Subcutaneous abdominal adipose tissue (tissue), 5 donors: Measurements from ENCODE around the gene MAN2C1.

Experiments
- H3K27ac ChIP-seq: one replicate; pipeline ENCODE4 v1.7.0; 2013; ENCODE audit warnings: low read depth, mild to moderate bottlenecking, inconsistent platforms, low read length, moderate library complexity
- H3K27me3 ChIP-seq, 5 donors: one replicate each; pipeline ENCODE4 v1.7.0; 2013; ENCODE audit warnings: low read length in 5 of 5, inconsistent platforms in 1 of 5; ENCODE audit not compliant: control insufficient read depth in 5 of 5, insufficient read depth in 4 of 5
- H3K36me3 ChIP-seq, 5 donors: one replicate each; pipeline ENCODE4 v1.7.0; 2013; ENCODE audit warnings: low read length in 5 of 5; ENCODE audit not compliant: control insufficient read depth in 5 of 5, insufficient read depth in 5 of 5
- H3K4me1 ChIP-seq, 5 donors: one replicate each; pipeline ENCODE4 v1.7.0; 2013; ENCODE audit warnings: low read length in 5 of 5, mild to moderate bottlenecking in 3 of 5, moderate library complexity in 1 of 5; ENCODE audit not compliant: control insufficient read depth in 5 of 5, insufficient read depth in 5 of 5
- H3K4me3 ChIP-seq, 5 donors: one replicate each; pipeline ENCODE4 v1.7.0; 2013; ENCODE audit warnings: low read length in 5 of 5, low read depth in 1 of 5
- H3K9ac ChIP-seq, 5 donors: one replicate each; pipeline ENCODE4 v1.7.0; 2013; ENCODE audit warnings: low read length in 5 of 5, mild to moderate bottlenecking in 4 of 5, moderate library complexity in 3 of 5
- H3K9me3 ChIP-seq, 5 donors: one replicate each; pipeline ENCODE4 v1.7.0; 2013; ENCODE audit warnings: low read length in 5 of 5; ENCODE audit not compliant: control insufficient read depth in 5 of 5
- donor health status: healthy.
- donor health status: healthy.
- donor health status: healthy.
- donor health status: healthy.
- donor health status: healthy.

Gene MAN2C1

DNA sequence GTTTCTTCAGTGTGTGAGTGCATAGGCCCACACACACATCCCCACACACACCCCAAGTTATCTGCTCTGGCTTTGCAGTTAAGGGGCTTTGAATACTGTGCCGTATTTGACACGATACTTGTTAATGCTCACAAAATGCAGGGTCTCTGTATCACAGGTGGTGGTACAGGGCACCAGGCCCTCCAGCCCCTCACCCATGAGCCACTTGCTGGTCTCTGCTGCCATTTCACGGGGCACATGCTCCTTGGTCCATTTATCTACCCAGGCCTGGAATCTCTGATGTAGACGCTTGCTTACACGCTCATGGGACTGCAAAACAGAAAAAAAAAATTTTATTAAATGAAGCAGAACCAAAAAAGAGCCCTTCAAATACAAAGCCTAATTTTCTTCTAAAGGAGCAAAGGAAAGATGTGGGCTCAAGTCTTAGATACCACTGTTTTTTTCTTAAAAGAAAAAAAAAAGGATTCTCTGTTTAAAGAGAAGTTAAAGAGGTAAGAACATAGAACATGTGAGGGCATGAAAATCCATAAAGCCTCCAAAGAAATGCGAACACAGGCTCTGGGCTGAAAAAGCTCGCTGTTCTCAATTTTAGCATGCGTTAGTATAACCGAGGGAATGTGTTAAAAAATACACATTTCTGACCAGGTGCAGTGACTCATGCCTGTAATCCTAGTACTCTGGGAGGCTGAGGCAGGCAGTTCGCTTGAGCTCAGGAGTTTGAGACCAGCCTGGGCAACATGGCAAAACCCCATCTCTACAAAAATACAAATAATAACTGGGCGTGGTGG lies 3.7 kb upstream of the MAN2C1 start:
- Histone ChIP-seq H3K27ac (no peak overlapping the region), H3K9me3 (no peaks in the 10 kb centered on the region), H3K27me3 (no peaks in the 10 kb centered on the region), H3K4me3 (no peak overlapping the region), H3K9ac (no peak overlapping the region), H3K4me1 (peaks cover 5 to 31% (median 22%) of the 10 kb centered on the region in 5 donors), H3K36me3 (peaks cover 24 to 59% (median 47%) of the 10 kb centered on the region in 5 donors)

DNA sequence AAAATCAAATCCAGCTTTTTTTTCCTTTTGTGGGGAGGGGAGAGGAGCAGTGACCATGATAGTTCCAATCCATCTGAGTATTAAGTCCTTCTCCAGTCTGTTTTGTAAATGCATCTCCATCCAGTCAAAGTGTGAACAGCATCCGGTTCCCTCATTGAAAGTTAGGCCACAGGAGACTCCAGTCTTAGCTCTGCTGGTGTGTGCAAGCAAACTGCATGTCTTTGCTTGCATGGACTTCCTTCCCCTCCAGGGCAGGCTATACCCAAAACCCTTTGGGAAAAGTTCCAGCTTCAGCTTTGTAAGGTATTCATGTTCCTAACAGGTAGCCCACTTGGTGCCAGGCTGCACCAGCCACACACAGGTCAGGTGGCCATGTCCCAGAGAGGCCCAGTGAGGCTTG lies 3.1 kb upstream of the MAN2C1 start:
- Histone ChIP-seq H3K36me3 (peaks cover 22 to 59% (median 50%) of the 10 kb centered on the region in 5 donors), H3K9me3 (no peaks in the 10 kb centered on the region), H3K4me1 (peaks cover 5 to 31% (median 22%) of the 10 kb centered on the region in 5 donors), H3K27me3 (no peaks in the 10 kb centered on the region), H3K9ac (no peak overlapping the region), H3K4me3 (no peak overlapping the region), H3K27ac (no peak overlapping the region)

DNA sequence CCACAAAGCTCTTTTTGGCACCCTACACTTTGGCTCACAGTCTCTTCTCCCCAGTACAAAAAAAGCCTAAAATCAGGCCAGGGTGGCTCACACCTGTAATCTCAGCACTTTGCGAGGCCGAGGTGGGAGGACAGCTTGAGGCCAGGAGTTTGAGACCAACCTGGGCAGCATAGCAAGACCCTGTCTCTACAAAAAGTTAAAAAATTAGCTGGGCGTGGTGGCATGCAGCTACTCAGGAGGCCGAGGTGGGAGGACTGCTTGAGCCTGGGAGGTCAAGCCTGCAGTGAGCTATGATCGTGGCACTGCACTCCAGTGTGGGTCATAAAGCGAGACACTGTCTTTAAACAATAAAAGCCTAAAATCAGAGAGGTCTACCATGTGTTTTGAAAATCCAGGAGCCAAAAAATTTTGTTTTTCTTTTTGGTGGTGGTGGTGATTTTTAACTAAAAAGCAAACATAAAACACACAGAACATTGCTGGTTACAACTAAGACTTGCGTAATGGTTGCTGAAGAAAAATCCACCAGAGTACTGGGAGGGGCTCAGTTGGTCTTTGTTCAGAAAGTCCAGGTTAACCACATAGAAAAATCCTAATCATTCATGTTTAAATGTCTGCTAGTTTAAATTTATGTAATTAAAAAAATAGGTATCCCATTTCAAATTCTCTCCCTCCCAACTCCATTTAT lies 1.6 kb upstream of the MAN2C1 start:
- Histone ChIP-seq H3K4me1 (peaks cover 5 to 27% (median 22%) of the 10 kb centered on the region in 5 donors), H3K9me3 (no peaks in the 10 kb centered on the region), H3K4me3 (peak overlapping the region in 1 of 5 donors; percentile 82), H3K36me3 (peaks cover 19 to 60% (median 56%) of the 10 kb centered on the region in 5 donors), H3K27me3 (no peaks in the 10 kb centered on the region), H3K9ac (peak overlapping the region in 2 of 5 donors; percentile 98 to 99), H3K27ac (peak overlapping the region; percentile 99)

DNA sequence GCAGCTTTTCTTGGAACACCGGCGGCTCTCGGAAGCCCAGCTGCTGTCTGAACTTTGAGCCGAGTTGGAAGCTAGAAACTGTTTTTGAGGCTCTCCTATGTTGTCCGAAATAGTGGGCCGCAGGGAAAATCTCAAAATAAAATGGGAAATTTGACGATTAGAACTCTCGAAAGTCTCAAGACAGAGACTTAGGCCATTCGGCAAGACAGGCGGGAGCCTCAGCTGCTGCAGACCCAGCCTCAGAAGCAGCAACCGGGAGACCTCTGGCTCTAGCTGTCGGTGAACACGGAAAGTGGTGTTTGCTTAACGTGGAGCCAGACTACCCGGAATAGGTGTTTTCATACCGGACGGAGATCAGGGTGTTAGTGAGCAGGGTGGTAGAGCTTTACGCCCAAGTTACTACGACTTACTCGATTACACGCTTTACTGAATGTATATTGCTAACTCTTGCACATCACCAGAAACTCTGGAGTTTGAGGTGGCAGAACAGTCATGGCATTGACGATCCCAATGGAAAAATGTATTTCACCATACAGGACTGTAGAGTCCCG lies 357 bp upstream of the MAN2C1 start:
- Histone ChIP-seq H3K4me1 (peaks cover 5 to 27% (median 22%) of the 10 kb centered on the region in 5 donors), H3K36me3 (peaks cover 10 to 62% (median 58%) of the 10 kb centered on the region in 5 donors)

DNA sequence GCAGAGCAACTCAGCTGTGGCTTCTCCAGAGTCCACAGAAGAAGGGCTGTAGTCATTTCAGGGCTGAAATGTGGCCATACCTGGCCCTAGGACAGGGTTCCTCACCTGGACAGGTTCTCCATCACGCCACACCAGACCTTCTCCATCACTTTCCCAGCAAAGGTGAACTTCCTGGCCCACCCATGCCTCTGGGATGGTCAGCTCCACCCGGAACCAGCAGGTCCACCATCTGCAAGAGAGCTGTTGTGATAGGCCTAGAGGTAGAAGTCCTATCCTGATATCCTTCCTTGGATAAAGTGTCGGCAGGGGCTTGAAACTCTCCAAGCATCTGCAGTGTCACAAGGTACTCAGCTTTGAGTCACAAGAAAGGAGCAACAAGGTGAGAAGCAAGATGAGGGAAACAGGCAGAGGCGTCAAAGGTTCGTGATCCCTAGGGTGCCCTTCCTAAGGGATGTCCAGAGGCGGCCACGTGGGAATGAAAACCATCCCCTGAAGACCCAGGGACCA lies 948 bp downstream of the MAN2C1 start:
- H3K4me1 ChIP-seq, result peaks cover 5 to 27% (median 22%) of the 10 kb centered on the region in 5 donors
- peaks cover 10 to 61% (median 57%) of the 10 kb centered on the region in 5 donors for H3K36me3 ChIP-seq
- H3K27ac ChIP-seq, result peak overlapping the region; percentile 99
- peak overlapping the region; percentile 63 to 99 (median 98) for H3K9ac ChIP-seq
- no peaks in the 10 kb centered on the region for H3K9me3 ChIP-seq
- peak overlapping the region; percentile 67 to 88 (median 80) for H3K4me3 ChIP-seq
- no peaks in the 10 kb centered on the region for H3K27me3 ChIP-seq

More for the DNA sequence above, 357 bp upstream of the MAN2C1 start:
- Histone ChIP-seq H3K9me3 (no peaks in the 10 kb centered on the region), H3K9ac (peak overlapping the region; percentile 90 to 99 (median 99)), H3K27ac (peak overlapping the region; percentile 99), H3K27me3 (no peaks in the 10 kb centered on the region), H3K4me3 (peak overlapping the region; percentile 78 to 88 (median 81))

DNA sequence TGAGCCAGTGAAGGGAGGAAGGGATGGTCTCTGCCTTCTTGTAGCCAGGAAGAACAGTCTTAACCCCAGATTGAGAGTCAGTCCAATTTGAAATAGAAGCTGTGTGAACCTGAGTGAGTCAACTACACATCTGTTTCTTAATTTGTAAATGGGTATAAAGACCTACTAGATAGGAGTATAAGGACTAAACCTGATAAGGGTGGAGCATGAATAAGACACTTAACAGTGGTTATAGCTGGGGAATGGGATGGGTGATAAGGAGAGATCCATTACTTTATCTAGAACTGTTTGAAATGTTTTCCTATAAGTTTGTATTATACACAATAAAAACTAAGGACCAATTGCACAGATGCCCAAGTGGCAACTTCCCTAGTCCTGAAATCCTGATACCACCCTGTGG lies 1.4 kb downstream of the MAN2C1 start:
- peaks cover 10 to 62% (median 60%) of the 10 kb centered on the region in 5 donors for H3K36me3 ChIP-seq
- peaks cover 5 to 27% (median 22%) of the 10 kb centered on the region in 5 donors for H3K4me1 ChIP-seq
- H3K27ac ChIP-seq, result peak overlapping the region; percentile 99
- H3K9me3 ChIP-seq, result no peaks in the 10 kb centered on the region
- H3K4me3 ChIP-seq, result peak overlapping the region in 2 of 5 donors; percentile 67 to 82
- H3K27me3 ChIP-seq, result no peaks in the 10 kb centered on the region
- H3K9ac ChIP-seq, result peak overlapping the region in 2 of 5 donors; percentile 90 to 98

DNA sequence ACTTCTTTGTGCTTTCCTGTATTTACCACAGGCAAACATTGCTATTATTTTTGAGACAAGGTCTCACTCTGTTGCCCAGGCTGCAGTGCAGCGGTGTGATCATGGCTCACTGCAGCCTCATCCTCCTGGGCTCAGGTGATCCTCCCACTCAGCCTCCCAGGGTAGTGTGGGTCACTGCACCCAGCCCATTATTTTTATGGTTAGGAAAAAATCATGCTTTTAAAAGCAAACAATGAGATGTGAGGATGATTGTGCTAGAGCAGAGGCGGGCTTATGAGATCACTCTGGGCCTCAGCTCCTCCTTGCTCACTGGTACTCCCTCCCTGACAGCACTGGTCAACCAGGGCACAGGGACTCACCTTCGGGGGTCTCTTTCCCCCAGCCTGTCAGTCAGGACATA lies 2.2 kb downstream of the MAN2C1 start:
- Histone ChIP-seq H3K36me3 (peaks cover 7 to 62% (median 60%) of the 10 kb centered on the region in 5 donors), H3K27ac (no peak overlapping the region), H3K4me3 (no peak overlapping the region), H3K9ac (no peak overlapping the region), H3K27me3 (no peaks in the 10 kb centered on the region), H3K9me3 (no peaks in the 10 kb centered on the region), H3K4me1 (peaks cover 5 to 27% (median 22%) of the 10 kb centered on the region in 5 donors)

DNA sequence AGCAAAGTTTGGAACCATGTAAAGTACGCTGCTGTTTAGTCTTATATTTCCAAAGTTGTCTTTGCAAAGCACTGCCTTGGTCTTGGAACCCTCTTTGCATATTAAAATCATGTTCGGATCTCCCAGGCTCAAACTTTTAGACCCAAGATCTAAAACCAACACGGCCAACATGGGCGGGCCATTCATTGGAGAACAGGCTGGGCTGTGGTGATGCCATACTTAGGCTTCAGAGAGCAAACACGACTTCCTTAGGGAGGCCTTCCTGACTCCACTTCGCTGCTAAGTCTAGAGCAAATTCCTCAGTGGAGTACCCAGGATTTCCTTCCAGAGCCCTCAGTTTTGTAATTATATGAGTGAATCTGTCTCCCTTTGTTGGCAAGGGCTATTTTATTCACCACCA lies 3.5 kb downstream of the MAN2C1 start:
- no peak overlapping the region for H3K9ac ChIP-seq
- peaks cover 3 to 71% (median 69%) of the 10 kb centered on the region in 5 donors for H3K36me3 ChIP-seq
- no peak overlapping the region for H3K4me3 ChIP-seq

DNA sequence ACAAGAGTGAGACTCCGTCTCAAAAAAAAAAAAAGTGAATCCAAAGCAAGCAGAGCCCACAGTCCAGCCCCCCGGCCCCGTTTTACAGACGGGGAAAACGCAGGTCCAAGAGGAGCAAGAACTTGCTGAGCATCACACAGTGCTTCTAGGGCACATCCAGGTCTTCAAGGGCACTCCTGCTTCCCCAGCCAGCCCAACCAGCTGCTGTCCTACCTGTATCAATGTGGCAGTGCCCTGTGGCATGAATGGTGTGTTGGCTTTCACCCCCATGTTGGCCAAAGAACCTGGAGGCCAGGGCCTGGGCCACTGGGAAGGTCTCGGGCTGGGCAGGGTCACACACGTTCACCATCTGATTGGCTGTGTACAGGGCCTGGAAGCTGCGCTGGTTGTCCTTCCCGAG lies 4.6 kb downstream of the MAN2C1 start:
- Histone ChIP-seq H3K27me3 (no peaks in the 10 kb centered on the region), H3K9ac (no peak overlapping the region), H3K4me1 (peaks cover 2 to 11% (median 9%) of the 10 kb centered on the region in 5 donors), H3K27ac (no peak overlapping the region), H3K4me3 (no peak overlapping the region), H3K9me3 (no peaks in the 10 kb centered on the region), H3K36me3 (peaks cover 3 to 81% (median 80%) of the 10 kb centered on the region in 5 donors)

More for the DNA sequence above, 3.5 kb downstream of the MAN2C1 start:
- Histone ChIP-seq H3K27ac (no peak overlapping the region), H3K27me3 (no peaks in the 10 kb centered on the region), H3K9me3 (no peaks in the 10 kb centered on the region), H3K4me1 (peaks cover 5 to 22% (median 20%) of the 10 kb centered on the region in 5 donors)
